Mesendoderm (in vitro differentiated cells): Measurements from ENCODE around the gene CPEB2.

ENCODE experiments used
- DNase-seq: peaks from one replicate; pipeline ENCODE4 v3.0.0; 2013
- H2AK5ac ChIP-seq: 2 replicates; pipeline ENCODE4 v1.6.1; 2013; ENCODE audit warnings: low read length, inconsistent platforms
- H2BK120ac ChIP-seq: 2 replicates; pipeline ENCODE4 v1.6.1; 2013; ENCODE audit warnings: low read depth, mild to moderate bottlenecking, low read length, moderate library complexity, mixed read lengths
- H2BK15ac ChIP-seq: replicated peaks from 2 replicates; pipeline ENCODE4 v1.6.1; 2013; ENCODE audit warnings: low read depth, mild to moderate bottlenecking, moderate library complexity
- H2BK5ac ChIP-seq: 2 replicates; pipeline ENCODE4 v1.6.1; 2013; ENCODE audit warnings: low read length, inconsistent platforms
- H3K18ac ChIP-seq: 2 replicates; pipeline ENCODE4 v1.6.1; 2013; ENCODE audit warnings: mild to moderate bottlenecking, low read length, mixed read lengths
- H3K23ac ChIP-seq: one replicate; pipeline ENCODE4 v1.6.1; 2013; ENCODE audit warnings: low read length
- H3K27ac ChIP-seq: 2 replicates; pipeline ENCODE4 v1.5.1; 2013; ENCODE audit warnings: low read depth, mild to moderate bottlenecking, inconsistent platforms, low read length, moderate library complexity
- H3K27me3 ChIP-seq: 2 replicates; pipeline ENCODE4 v1.6.1; 2013; ENCODE audit warnings: low read length, control low read depth, mild to moderate bottlenecking, inconsistent platforms; ENCODE audit not compliant: insufficient read depth, poor library complexity
- H3K36me3 ChIP-seq: 2 replicates; pipeline ENCODE4 v1.6.1; 2013; ENCODE audit warnings: low read length, inconsistent platforms; ENCODE audit not compliant: control insufficient read depth, insufficient read depth
- H3K4ac ChIP-seq: one replicate; pipeline ENCODE4 v1.6.1; 2013; ENCODE audit warnings: low read depth, mild to moderate bottlenecking, low read length, moderate library complexity
- H3K4me1 ChIP-seq: 2 replicates; pipeline ENCODE4 v1.6.1; 2013; ENCODE audit warnings: low read depth, low read length, inconsistent platforms; ENCODE audit not compliant: control insufficient read depth
- H3K4me2 ChIP-seq: 2 replicates; pipeline ENCODE4 v1.6.1; 2013; ENCODE audit warnings: low read length
- H3K4me3 ChIP-seq: 2 replicates; pipeline ENCODE4 v1.5.1; 2013; ENCODE audit warnings: mild to moderate bottlenecking, low read length
- H3K56ac ChIP-seq: one replicate; pipeline ENCODE4 v1.6.1; 2013; ENCODE audit warnings: low read length
- H3K79me1 ChIP-seq: 2 replicates; pipeline ENCODE4 v1.6.1; 2013; ENCODE audit warnings: low read length, inconsistent platforms
- H3K79me2 ChIP-seq: 2 replicates; pipeline ENCODE4 v1.6.1; 2013; ENCODE audit warnings: mild to moderate bottlenecking, low read length; ENCODE audit not compliant: control insufficient read depth, insufficient read depth
- H3K9ac ChIP-seq: 2 replicates; pipeline ENCODE4 v1.6.1; 2013; ENCODE audit warnings: low read length, inconsistent platforms
- H4K5ac ChIP-seq: one replicate; pipeline ENCODE4 v1.6.1; 2013; ENCODE audit warnings: low read length
- H4K8ac ChIP-seq: one replicate; pipeline ENCODE4 v1.6.1; 2013; ENCODE audit warnings: low read depth, mild to moderate bottlenecking, control low read depth, low read length, moderate library complexity
- whole genome bisulfite sequencing: extraction: QIAGEN DNeasy Blood & Tissue Kit; methylation state at CpG from one replicate; pipeline ENCODE4 v1.1.7; 2013; ENCODE audit warnings: low lambda C conversion rate, missing lambda C conversion rate; ENCODE audit not compliant: insufficient coverage; ENCODE audit errors: extremely low coverage; 5-methylcytosine and 5-hydroxymethylcytosine counted together

CPEB2 gene

GRCh38 chr4:15012017-15012788 is 9.9 kb downstream of the CPEB2 start:
- H3K4ac ChIP-seq, result no peak overlapping the region
- no peak overlapping the region for H2AK5ac ChIP-seq
- no CpG with 5 or more reads among the region's 3 CpGs for WGBS
- H3K27ac ChIP-seq, result no peak overlapping the region
- no peak overlapping the region for H3K4me3 ChIP-seq
- peaks cover 1% of the 10 kb centered on the region for H3K4me1 ChIP-seq
- DNase-seq, result no peak
- no peaks in the 10 kb centered on the region for H3K79me1 ChIP-seq
- H3K56ac ChIP-seq, result no peak overlapping the region
- no peak overlapping the region for H3K23ac ChIP-seq
- no peak overlapping the region for H3K4me2 ChIP-seq
- H2BK15ac ChIP-seq, result no peak overlapping the region
- no peaks in the 10 kb centered on the region for H3K27me3 ChIP-seq
- H3K9ac ChIP-seq, result no peak overlapping the region
- no peak overlapping the region for H4K5ac ChIP-seq
- no peaks in the 10 kb centered on the region for H3K79me2 ChIP-seq
- no peaks in the 10 kb centered on the region for H3K36me3 ChIP-seq
- H4K8ac ChIP-seq, result no peak overlapping the region
- no peak overlapping the region for H3K18ac ChIP-seq
- H2BK120ac ChIP-seq, result no peak overlapping the region
- no peak overlapping the region for H2BK5ac ChIP-seq

- H3K4me1 ChIP-seq, result no peaks in the 10 kb centered on the region
- no peaks in the 10 kb centered on the region for H3K79me1 ChIP-seq
- H3K4me3 ChIP-seq, result no peak overlapping the region
- H4K5ac ChIP-seq, result no peak overlapping the region
- H2BK5ac ChIP-seq, result no peak overlapping the region
- H4K8ac ChIP-seq, result no peak overlapping the region
- no peak overlapping the region for H3K27ac ChIP-seq
- no peak for DNase-seq
- no peak overlapping the region for H3K4me2 ChIP-seq
- H3K27me3 ChIP-seq, result no peaks in the 10 kb centered on the region
- H3K36me3 ChIP-seq, result no peaks in the 10 kb centered on the region
- H3K18ac ChIP-seq, result no peak overlapping the region
- no peak overlapping the region for H3K23ac ChIP-seq
- no peak overlapping the region for H3K56ac ChIP-seq
- H2AK5ac ChIP-seq, result no peak overlapping the region
- H2BK120ac ChIP-seq, result no peak overlapping the region
- no peak overlapping the region for H3K9ac ChIP-seq
- H3K79me2 ChIP-seq, result no peaks in the 10 kb centered on the region
- no peak overlapping the region for H3K4ac ChIP-seq
- no peak overlapping the region for H2BK15ac ChIP-seq
These were observed 11.3 kb downstream of the CPEB2 start for GRCh38 chr4:15013585-15013984.

GRCh38 chr4:15015170-15015569 is 12.9 kb downstream of the CPEB2 start:
- Histone ChIP-seq H3K9ac (no peak overlapping the region), H3K27ac (no peak overlapping the region), H3K4me1 (no peaks in the 10 kb centered on the region), H2BK120ac (no peak overlapping the region), H3K36me3 (no peaks in the 10 kb centered on the region), H2BK15ac (no peak overlapping the region), H3K4ac (no peak overlapping the region), H3K4me3 (no peak overlapping the region), H2BK5ac (no peak overlapping the region), H2AK5ac (no peak overlapping the region), H3K4me2 (no peak overlapping the region), H3K23ac (no peak overlapping the region), H3K79me2 (no peaks in the 10 kb centered on the region), H3K79me1 (no peaks in the 10 kb centered on the region), H4K5ac (no peak overlapping the region), H4K8ac (no peak overlapping the region), H3K56ac (no peak overlapping the region), H3K18ac (no peak overlapping the region), H3K27me3 (no peaks in the 10 kb centered on the region)
- DNase-seq, result no peak
- no CpG with 5 or more reads among the region's 1 CpG for WGBS

GRCh38 chr4:15018361-15018760 is 16.1 kb downstream of the CPEB2 start:
- H4K5ac ChIP-seq, result no peak overlapping the region
- H3K36me3 ChIP-seq, result no peaks in the 10 kb centered on the region
- no peak overlapping the region for H2AK5ac ChIP-seq
- H2BK15ac ChIP-seq, result no peak overlapping the region
- H3K4ac ChIP-seq, result no peak overlapping the region
- H3K18ac ChIP-seq, result no peak overlapping the region
- no peak overlapping the region for H2BK5ac ChIP-seq
- H2BK120ac ChIP-seq, result no peak overlapping the region
- no peaks in the 10 kb centered on the region for H3K79me1 ChIP-seq
- no peak overlapping the region for H3K9ac ChIP-seq
- H3K4me3 ChIP-seq, result no peak overlapping the region
- H4K8ac ChIP-seq, result no peak overlapping the region
- no peak overlapping the region for H3K4me2 ChIP-seq
- H3K27ac ChIP-seq, result no peak overlapping the region
- H3K27me3 ChIP-seq, result no peaks in the 10 kb centered on the region
- no peak overlapping the region for H3K23ac ChIP-seq
- DNase-seq, result no peak
- H3K79me2 ChIP-seq, result no peaks in the 10 kb centered on the region
- H3K4me1 ChIP-seq, result no peaks in the 10 kb centered on the region
- no peak overlapping the region for H3K56ac ChIP-seq

GRCh38 chr4:15020502-15021286 is 18.4 kb downstream of the CPEB2 start:
- Histone ChIP-seq H3K27ac (no peak overlapping the region), H2BK15ac (no peak overlapping the region), H3K4me3 (no peak overlapping the region), H3K4ac (no peak overlapping the region), H3K23ac (no peak overlapping the region), H3K36me3 (no peaks in the 10 kb centered on the region), H3K79me1 (no peaks in the 10 kb centered on the region), H2BK120ac (no peak overlapping the region), H3K27me3 (no peaks in the 10 kb centered on the region), H2AK5ac (no peak overlapping the region), H3K4me1 (no peaks in the 10 kb centered on the region), H3K4me2 (no peak overlapping the region), H2BK5ac (no peak overlapping the region), H3K56ac (no peak overlapping the region), H3K9ac (no peak overlapping the region), H4K8ac (no peak overlapping the region), H4K5ac (no peak overlapping the region), H3K18ac (no peak overlapping the region), H3K79me2 (no peaks in the 10 kb centered on the region)
- no peak for DNase-seq
- 100% methylated on average over 1 of the region's 7 CpGs for WGBS
